Hypothalamus (tissue), 51 donors: ENCODE data around the gene METTL25B.
"Not testable (repeated sequence)": the region's sequence is repeated elsewhere in the genome, so short reads cannot be mapped to it uniquely, and the experiment has no call there.

ENCODE experiments used
- DNase-seq, 51 donors: peaks; one replicate each; lab custom pipeline; 2025; lab: John Stamatoyannopoulos, UW

The METTL25B gene

DNA sequence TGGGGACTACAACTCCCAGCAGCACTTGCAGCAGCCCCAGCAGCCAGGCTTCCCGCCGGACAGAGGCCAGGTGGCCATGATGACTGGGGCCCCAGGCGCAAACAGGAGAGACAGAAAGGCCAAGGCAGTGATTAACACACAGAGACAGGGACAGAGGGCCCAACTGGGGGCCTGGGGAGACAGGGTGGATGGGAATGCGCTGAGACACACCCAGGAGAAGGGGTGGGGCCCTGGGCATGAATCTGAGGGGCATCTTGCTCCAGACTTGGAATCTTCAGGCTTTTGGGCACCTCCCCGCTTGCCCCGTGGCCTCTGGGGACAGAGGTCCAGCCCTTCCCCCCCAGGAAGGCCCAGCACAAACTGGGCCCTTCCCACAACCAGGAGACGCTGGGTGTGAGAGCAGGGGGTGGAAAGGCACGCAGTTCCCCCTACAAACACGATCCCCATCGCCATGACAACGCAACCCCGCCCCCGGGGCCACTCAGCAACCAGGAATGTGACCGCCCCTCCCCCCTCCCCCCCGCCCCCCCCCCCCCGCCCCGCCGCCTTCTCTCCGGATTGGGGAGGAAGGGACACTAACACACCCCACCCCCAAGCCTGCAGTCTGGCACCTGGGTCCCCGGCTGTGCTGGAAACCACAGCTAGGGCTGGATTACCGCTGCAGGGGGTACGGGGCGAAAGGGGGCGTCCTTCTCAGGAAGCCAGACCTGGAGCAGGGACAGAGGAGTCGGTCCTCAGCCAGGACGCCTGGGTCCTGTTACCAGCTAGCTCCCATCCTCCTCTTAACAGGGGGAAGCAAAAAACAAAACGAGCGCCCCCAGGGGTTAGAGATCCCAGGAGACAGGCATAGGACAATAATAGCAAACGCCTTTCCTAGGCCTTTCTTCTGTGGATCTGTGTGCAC lies 18.7 kb downstream of the METTL25B start:
- peak; percentile 20 to 89 (median 75) for DNase-seq

DNA sequence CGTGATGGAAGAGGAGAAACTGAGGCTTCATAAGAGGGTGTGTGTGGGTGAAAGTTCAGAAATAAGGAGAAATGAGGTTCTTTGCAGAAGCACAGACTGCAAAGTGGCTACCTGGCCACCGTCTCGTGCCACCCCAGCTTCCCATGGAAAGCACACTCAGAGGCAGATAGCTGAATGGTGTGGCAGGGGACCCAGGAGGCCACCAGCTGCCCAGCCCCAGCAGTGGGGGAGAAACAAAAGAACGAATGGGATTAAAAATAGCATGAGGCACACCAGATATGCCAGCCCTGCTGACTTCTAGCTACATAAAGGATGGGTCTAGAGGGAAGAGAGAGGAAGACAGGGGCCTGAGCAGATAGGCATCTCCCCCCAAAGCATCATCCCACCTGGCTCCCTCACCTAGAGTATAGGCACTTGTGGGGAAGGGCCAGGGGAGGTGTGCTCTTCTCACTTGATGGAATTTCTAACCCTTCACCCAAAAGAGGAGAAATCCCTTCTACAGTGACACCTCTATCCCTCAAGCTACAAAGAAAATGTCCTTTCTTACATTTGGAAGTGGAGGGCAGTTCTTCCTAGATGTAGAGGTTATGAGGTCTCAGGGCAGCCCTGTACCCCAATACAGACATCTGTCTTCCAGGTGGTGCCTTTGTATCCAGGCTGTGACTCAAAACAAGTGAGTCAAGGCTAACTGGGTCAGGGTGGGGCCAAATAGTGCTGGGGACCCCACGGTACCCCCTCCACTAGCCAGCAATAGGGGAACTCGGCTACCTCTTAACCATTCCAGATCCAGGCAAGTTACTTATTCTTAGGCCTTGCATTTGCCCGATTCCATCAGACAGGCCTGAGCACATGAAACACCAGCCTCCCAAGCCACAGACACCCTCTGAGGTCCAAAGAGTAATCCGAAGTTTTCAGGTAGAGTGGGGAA lies 19.7 kb downstream of the METTL25B start:
- peak in 5 of 51 donors; percentile 11 to 54 (median 31) for DNase-seq

DNA sequence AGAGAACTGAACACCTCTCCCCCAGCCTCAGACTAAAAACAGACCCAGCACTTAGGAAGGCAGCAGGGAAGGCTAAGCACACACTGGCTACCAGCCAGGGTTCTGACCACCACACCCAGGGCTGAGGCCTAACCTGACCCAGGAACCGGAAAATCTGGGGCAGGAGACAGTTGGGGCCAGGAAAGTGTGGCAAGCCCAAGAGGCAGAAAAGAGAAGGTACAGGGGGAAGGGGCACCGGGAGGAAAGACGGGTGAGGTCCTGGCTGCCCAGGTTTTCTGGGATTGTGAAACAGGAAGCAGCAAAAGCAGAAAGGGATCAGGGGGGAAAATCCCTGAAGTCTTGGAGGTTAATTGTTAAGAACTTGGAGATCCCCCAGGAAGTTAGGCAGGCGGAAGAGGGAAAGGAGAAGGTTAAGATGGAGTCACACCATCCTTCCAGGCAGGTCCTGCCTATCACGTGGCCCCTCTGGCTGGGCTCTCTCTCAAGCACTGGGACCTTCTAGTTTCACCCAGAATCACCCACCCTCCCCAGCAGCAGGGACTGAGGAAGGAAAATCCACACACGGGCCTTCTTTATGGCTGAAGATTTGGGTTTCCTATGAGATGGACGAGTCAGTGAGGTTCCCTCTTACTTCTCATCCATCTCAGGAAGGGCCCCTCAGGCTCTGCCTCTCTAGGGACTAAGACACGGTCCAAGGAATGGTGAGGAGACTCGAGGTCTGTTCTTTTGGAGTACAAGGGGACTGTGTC lies 20.6 kb downstream of the METTL25B start:
- peak in 35 of 51 donors; percentile 10 to 59 (median 34) for DNase-seq

- DNase-seq, result no peak
Observed at GRCh38 chr1:156749419-156750118, 21.3 kb downstream of the METTL25B start.

- DNase-seq, result peak in 6 of 51 donors; percentile 8 to 51 (median 24)
Observed at GRCh38 chr1:156750191-156750672, 22.0 kb downstream of the METTL25B start.

DNA sequence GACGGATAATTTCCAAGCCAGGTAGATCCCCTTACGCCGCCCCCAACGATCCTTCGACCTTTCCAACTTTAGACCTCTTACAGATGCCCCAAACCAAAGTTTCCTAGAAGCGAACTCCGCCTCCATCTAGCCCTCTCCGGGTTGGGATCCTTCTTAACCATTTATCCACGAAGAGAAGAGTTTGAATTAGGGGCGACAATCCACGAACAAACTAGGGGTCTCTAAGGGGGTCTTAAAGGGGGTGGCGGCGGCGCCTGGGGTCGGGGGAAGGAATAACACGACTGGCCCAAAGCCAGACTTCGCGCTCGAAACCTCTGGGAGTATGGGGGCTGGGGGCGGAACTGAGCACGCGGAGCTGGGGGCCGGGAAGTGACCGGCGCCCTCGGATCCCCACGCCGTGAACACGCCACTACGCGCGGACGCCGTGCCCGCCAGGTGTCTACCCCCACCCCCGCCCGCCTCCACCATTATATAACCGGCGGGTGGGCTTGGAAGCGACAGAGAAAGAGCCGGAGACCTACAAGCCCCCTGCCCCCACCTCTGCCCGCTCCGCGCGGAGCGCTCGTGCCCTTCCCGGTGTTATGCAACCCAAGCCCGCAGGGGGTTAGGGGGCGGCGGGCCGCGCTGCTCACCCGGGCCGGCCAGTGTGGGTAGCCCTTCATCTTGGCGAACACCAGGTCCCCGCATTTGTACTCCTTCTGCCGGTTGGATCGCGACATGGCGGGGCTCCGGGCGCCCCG lies 22.6 kb downstream of the METTL25B start:
- DNase-seq, result peak in 35 of 51 donors; percentile 25 to 82 (median 60)

DNA sequence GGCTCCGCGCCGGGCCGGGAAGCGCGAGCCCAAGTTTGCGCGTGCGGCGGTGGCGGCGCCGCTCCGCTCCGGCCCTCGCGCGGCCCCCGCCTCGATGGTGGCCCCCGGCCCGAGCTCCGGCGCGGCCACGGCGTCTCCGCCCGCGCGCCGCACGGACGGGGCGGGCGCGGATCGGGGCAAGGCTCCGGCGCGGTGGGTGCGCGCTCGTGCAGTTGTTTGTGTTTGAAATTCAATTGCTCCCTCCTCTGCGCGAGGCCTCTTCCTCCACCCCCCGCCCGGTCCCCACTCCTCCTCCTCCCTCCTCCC lies 23.1 kb downstream of the METTL25B start, which contains the start of gene HDGF:
Gene HDGF, minus strand, starts transcription at position 225 of the 306 bp plus-strand sequence. CDS start 246 bp downstream, outside the sequence.
- DNase-seq, result peak in 2 of 51 donors; percentile 75

- DNase-seq, result peak; percentile 70 to 99 (median 96)
Observed at GRCh38 chr1:156751757-156752481, 23.6 kb downstream of the METTL25B start.

GRCh38 chr1:156752843-156753482 lies 24.7 kb downstream of the METTL25B start:
- DNase-seq, result no peak

- no peak for DNase-seq
Observed at GRCh38 chr1:156754219-156754618, 25.9 kb downstream of the METTL25B start.

GRCh38 chr1:156755527-156755950 lies 27.3 kb downstream of the METTL25B start:
- no peak for DNase-seq

DNA sequence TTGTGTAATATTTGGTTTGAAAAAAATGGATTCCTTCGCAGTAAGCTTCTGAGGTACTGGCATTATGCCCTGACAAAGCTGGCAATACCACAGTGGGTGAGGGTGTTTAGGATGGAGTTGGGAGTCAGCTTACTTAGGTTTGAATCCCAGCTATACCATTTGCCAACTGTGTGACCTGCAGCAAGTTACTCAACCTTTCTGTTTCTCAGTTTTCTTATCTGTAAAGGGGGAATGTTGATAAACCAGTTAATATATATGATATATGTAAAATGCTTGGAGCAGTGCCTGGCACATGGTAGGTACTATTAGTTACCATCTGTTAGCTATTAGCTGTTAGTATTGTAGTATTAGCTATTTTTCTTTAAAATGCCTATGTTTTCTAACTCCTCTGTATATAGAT lies 28.1 kb downstream of the METTL25B start:
- DNase-seq, result no peak

DNA sequence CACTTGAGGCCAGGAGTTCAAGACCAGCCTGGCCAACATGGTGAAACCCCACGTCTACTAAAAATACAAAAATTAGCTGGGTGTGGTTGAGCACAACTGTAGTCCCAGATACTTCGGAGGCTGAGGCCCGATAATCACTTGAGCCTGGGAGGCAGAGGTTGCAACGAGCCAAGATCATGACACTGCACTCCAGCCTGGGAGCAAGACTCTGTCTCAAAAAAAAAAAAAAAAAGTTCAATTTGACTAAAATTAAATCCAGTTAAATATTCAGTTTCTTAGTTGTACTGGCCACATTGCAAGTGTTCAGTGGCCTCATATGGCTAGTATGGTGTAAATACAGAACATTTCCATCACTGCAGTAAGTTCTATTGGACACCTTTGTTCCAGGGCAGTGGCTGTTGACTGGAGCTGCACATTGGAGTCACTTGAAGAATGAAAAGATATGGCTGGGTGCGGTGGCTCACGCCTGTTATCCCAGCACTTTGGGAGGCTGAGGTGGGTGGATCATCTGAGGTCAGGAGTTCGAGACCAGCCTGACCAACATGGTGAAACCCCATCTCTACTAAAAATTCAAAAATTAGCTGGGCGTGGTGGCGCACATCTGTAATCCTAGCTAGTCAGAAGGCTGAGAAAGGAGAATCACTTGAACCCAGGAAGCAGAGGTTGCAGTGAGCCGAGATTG lies 29.4 kb downstream of the METTL25B start:
- DNase-seq, result not testable (repeated sequence)

GRCh38 chr1:156760092-156760795 lies 32.0 kb downstream of the METTL25B start:
- no peak for DNase-seq

- no peak for DNase-seq
Observed at GRCh38 chr1:156760796-156761104, 32.5 kb downstream of the METTL25B start.

DNA sequence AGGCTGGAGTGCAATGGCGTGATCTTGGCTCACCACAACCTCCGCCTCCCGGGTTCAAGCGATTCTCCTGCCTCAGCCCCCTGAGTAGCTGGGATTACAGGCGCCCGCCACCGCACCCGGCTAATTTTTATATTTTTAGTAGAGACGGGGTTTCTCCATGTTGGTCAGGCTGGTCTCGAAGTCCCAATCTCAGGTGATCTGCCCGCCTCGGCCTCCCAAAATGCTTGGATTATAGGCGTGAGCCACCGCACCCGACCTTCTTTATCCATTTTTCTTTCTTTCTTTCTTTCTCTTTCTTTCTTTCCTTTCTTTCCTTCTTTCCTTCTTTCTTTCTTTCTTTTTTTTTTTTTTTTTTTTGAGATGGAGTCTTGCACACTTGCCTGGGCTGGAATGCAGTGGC lies 36.9 kb downstream of the METTL25B start:
- not testable (repeated sequence) for DNase-seq

DNA sequence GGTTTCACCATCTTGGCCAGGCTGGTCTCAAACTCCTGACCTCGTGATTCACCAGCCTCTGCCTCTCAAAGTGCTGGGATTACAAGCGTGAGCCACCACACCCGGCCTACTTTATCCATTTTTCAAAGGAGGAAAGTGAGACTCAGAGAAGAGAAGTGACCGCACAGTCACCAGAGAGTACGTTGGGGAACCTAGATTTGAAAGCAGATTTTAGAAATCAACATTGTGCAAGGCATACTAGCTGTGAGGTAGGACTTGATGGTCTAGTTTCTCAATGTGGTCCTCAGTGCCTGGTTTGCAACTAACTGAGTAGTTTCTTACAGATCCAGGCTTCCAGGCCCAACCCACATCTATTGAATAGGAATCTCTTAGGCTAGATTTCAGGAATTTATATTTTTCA lies 37.4 kb downstream of the METTL25B start:
- no peak for DNase-seq
